Central memory CD8-positive, alpha-beta T cell (primary cell): ENCODE results near the gene BHLHA9.
"Not testable (repeated sequence)": the region's sequence is repeated elsewhere in the genome, so short reads cannot be mapped to it uniquely, and the experiment has no call there.

Experiments used
- ATAC-seq: fragments of 150-1000 bp; cut with Tn5 transposase; replicated peaks from 2 replicates; pipeline ENCODE4 v1.10.0; 2022; ENCODE audit warnings: mild to moderate bottlenecking, moderate FRiP score, moderate number of reproducible peaks; ENCODE audit not compliant: poor library complexity, severe bottlenecking; ENCODE audit errors: extremely low read depth
- DNase-seq, 2 donors: peaks; one replicate each; pipeline ENCODE4 v3.0.0; 2021; ENCODE audit warnings: low spot score in 2 of 2
- H3K27ac Mint-ChIP-seq: one replicate; pipeline ENCODE4 v1.8.0; 2022; ENCODE audit warnings: low read depth, mild to moderate bottlenecking, moderate library complexity, mixed read lengths
- H3K27me3 Mint-ChIP-seq: one replicate; pipeline ENCODE4 v1.8.0; 2022; ENCODE audit warnings: mixed read lengths
- H3K36me3 Mint-ChIP-seq: one replicate; pipeline ENCODE4 v1.8.0; 2022; ENCODE audit warnings: mild to moderate bottlenecking, moderate library complexity, mixed read lengths; ENCODE audit not compliant: insufficient read depth
- H3K4me1 Mint-ChIP-seq: one replicate; pipeline ENCODE4 v1.8.0; 2022; ENCODE audit warnings: mixed read lengths
- H3K4me3 Mint-ChIP-seq: one replicate; pipeline ENCODE4 v1.8.0; 2022; ENCODE audit warnings: mild to moderate bottlenecking, moderate library complexity, mixed read lengths
- H3K9me3 Mint-ChIP-seq: one replicate; pipeline ENCODE4 v1.8.0; 2022; ENCODE audit warnings: mixed read lengths

BHLHA9 gene

DNA sequence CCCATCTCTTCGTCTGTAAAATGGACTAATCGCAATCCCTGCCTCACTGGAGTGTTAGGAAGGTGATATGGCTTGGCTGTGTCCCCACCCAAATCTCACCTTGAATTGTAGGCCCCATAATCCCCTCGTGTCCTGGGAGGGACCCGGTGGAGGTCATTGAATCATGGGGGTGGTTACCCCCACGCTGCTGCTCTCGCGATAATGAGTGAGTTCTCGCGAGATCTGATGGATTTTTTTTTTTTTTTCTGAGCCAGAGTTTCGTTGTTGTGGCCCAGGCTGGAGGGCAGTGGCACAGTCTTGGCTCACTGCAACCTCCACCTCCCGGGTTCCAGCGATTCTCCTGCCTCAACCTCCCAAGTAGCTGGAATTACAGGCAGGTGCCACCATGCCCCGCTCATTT, 20.4 kb downstream of the BHLHA9 start:
- no peaks in the 10 kb centered on the region for H3K9me3 Mint-ChIP-seq
- H3K27ac Mint-ChIP-seq: peak overlapping the region; percentile 49
- no peaks in the 10 kb centered on the region for H3K27me3 Mint-ChIP-seq
- no peak overlapping the region for H3K4me3 Mint-ChIP-seq
- H3K4me1 Mint-ChIP-seq: peaks cover 55% of the 10 kb centered on the region
- ATAC-seq (no peak), DNase-seq (no peak)
- H3K36me3 Mint-ChIP-seq: peaks cover 12% of the 10 kb centered on the region

- Mint-ChIP-seq H3K4me3 (peak overlapping the region; percentile 69), H3K36me3 (peaks cover 12% of the 10 kb centered on the region), H3K27ac (peak overlapping the region; percentile 87), H3K27me3 (no peaks in the 10 kb centered on the region), H3K4me1 (peaks cover 53% of the 10 kb centered on the region), H3K9me3 (no peaks in the 10 kb centered on the region)
- peak; percentile 100 for ATAC-seq
- DNase-seq: peak; percentile 67 to 91
These were observed 24.0 kb downstream of the BHLHA9 start for GRCh38 chr17:1294157-1294717.

GRCh38 chr17:1298606-1299005, 28.4 kb downstream of the BHLHA9 start:
- Mint-ChIP-seq H3K4me3 (peak overlapping the region; percentile 16), H3K9me3 (no peaks in the 10 kb centered on the region), H3K27ac (no peak overlapping the region), H3K36me3 (peaks cover 9% of the 10 kb centered on the region), H3K4me1 (peaks cover 27% of the 10 kb centered on the region), H3K27me3 (peaks cover 11% of the 10 kb centered on the region)
- no peak for DNase-seq
- ATAC-seq: no peak

DNA sequence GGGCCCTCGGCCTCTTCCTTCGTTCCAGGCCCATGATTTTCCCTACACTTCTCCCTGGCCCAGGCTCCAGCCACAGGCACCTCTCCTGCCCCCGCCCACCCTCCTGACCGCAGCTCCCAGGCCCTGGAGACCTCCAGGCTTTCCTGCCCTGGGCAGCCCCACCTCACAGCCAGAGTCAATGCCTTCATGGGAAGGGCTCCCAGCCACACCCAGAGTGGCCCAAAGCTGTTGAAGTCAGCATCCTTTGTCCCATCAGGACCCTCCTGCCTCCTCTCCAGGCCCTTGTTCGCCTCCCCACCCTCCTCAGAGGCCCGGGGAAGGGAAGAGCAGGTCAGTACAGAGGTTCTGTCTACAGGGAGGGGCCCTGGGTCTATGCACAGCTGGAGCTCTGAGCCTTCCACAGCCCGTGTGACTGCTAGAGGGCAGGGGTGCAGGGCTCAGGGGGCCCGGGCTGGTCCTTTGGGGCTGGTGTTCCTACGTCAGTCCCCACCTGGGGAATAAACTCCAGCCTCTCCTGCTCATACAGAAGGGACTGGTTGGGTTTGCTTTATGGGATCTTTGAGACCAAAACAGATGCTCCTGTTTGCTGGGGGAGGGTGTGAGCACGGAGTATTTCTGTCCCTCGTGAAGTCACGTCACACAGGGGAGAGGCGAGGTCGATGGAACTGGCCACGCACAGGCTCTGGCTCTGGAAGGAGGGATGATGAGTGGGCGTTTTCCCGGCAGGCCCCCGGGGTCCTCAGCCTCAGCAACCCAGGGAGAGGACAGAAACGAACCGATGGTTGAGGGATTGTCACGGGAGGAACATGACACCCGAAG, 29.5 kb downstream of the BHLHA9 start:
- Mint-ChIP-seq H3K27me3 (peaks cover 11% of the 10 kb centered on the region), H3K4me3 (no peak overlapping the region), H3K9me3 (no peaks in the 10 kb centered on the region), H3K4me1 (peaks cover 18% of the 10 kb centered on the region), H3K36me3 (peaks cover 2% of the 10 kb centered on the region), H3K27ac (no peak overlapping the region)
- DNase-seq: no peak
- ATAC-seq: no peak

DNA sequence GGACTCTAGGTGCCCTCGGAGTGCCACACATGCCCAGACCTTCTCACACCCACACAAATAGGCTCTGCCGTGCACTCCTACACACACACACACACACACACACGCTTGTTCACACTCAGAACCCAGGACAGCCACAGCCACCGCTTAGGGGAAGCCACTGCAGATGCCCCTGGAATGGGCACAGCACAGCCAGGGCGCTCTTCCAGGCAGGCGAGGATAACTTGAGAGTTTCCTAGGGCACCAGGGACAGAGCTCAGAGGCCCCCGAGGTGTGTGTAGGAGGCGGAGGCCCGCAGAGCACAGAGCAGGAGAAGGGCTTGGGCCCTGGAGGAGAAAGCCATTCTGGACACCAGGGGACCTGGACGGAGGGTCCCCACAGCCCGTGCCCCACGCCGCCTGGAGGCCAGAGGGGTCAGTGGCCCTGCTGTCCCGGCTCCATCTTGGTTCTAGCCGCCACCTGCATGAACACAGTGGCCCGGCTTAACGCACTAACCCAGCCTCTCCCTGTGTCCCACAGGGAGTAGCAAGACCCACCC, 30.2 kb downstream of the BHLHA9 start:
- peaks cover 11% of the 10 kb centered on the region for H3K27me3 Mint-ChIP-seq

DNA sequence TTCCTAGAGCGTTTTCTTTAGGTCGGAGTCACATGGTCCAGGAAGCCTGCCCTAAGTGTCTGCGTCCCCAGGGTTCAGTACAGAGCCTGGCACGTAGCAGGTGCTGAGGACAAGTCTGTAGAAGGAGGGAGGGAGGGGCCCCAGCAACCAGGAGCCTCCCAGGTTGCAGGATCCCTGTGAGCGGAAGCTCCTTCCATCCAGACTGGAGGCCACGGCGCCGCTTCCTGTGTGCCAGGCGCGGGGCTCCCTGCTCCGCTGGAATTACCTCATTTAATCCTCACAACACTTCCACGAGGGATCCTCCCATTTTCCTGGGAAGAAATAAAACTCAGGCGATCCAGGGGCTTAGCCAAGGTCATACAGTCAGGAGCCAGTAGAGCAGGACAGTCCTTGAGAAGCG, 31.3 kb downstream of the BHLHA9 start:
- H3K9me3 Mint-ChIP-seq: no peaks in the 10 kb centered on the region
- peaks cover 7% of the 10 kb centered on the region for H3K4me1 Mint-ChIP-seq
- ATAC-seq (no peak), DNase-seq (no peak)
- H3K4me3 Mint-ChIP-seq: no peak overlapping the region
- peaks cover 11% of the 10 kb centered on the region for H3K27me3 Mint-ChIP-seq
- no peak overlapping the region for H3K27ac Mint-ChIP-seq
- peaks cover 2% of the 10 kb centered on the region for H3K36me3 Mint-ChIP-seq

More for the DNA sequence above, 30.2 kb downstream of the BHLHA9 start:
- peaks cover 2% of the 10 kb centered on the region for H3K36me3 Mint-ChIP-seq
- H3K27ac Mint-ChIP-seq: no peak overlapping the region
- DNase-seq (no peak), ATAC-seq (no peak)
- no peaks in the 10 kb centered on the region for H3K9me3 Mint-ChIP-seq
- peaks cover 14% of the 10 kb centered on the region for H3K4me1 Mint-ChIP-seq
- no peak overlapping the region for H3K4me3 Mint-ChIP-seq

- DNase-seq (no peak), ATAC-seq (no peak)
- no peak overlapping the region for H3K27ac Mint-ChIP-seq
- H3K9me3 Mint-ChIP-seq: no peaks in the 10 kb centered on the region
- peaks cover 3% of the 10 kb centered on the region for H3K36me3 Mint-ChIP-seq
- H3K4me3 Mint-ChIP-seq: no peak overlapping the region
- peaks cover 11% of the 10 kb centered on the region for H3K27me3 Mint-ChIP-seq
- H3K4me1 Mint-ChIP-seq: peaks cover 7% of the 10 kb centered on the region
These were observed 32.5 kb downstream of the BHLHA9 start for GRCh38 chr17:1302761-1303160.

- DNase-seq: no peak
- Mint-ChIP-seq H3K27ac (no peak overlapping the region), H3K27me3 (peaks cover 11% of the 10 kb centered on the region), H3K4me3 (no peak overlapping the region), H3K4me1 (no peaks in the 10 kb centered on the region), H3K9me3 (no peaks in the 10 kb centered on the region), H3K36me3 (peaks cover 5% of the 10 kb centered on the region)
- ATAC-seq: no peak
These were observed 34.3 kb downstream of the BHLHA9 start for GRCh38 chr17:1304522-1304921.

- H3K9me3 Mint-ChIP-seq: no peaks in the 10 kb centered on the region
- H3K27ac Mint-ChIP-seq: no peak overlapping the region
- peaks cover 8% of the 10 kb centered on the region for H3K27me3 Mint-ChIP-seq
- DNase-seq (no peak), ATAC-seq (no peak)
- H3K4me3 Mint-ChIP-seq: no peak overlapping the region
- H3K4me1 Mint-ChIP-seq: no peaks in the 10 kb centered on the region
- H3K36me3 Mint-ChIP-seq: peaks cover 5% of the 10 kb centered on the region
These were observed 34.8 kb downstream of the BHLHA9 start for GRCh38 chr17:1304962-1305563.

- peak overlapping the region; percentile 71 for H3K27ac Mint-ChIP-seq
- H3K36me3 Mint-ChIP-seq, ATAC-seq, DNase-seq, H3K4me1 Mint-ChIP-seq, H3K9me3 Mint-ChIP-seq, H3K27me3 Mint-ChIP-seq, H3K4me3 Mint-ChIP-seq: not testable (repeated sequence)
These were observed 37.6 kb downstream of the BHLHA9 start for GRCh38 chr17:1307829-1308228.

- Mint-ChIP-seq H3K4me1 (no peaks in the 10 kb centered on the region), H3K27me3 (peaks cover 14% of the 10 kb centered on the region), H3K4me3 (no peak overlapping the region), H3K9me3 (no peaks in the 10 kb centered on the region), H3K36me3 (peaks cover 3% of the 10 kb centered on the region), H3K27ac (no peak overlapping the region)
- ATAC-seq: no peak
- no peak for DNase-seq
These were observed 42.1 kb downstream of the BHLHA9 start for GRCh38 chr17:1312261-1312870.

DNA sequence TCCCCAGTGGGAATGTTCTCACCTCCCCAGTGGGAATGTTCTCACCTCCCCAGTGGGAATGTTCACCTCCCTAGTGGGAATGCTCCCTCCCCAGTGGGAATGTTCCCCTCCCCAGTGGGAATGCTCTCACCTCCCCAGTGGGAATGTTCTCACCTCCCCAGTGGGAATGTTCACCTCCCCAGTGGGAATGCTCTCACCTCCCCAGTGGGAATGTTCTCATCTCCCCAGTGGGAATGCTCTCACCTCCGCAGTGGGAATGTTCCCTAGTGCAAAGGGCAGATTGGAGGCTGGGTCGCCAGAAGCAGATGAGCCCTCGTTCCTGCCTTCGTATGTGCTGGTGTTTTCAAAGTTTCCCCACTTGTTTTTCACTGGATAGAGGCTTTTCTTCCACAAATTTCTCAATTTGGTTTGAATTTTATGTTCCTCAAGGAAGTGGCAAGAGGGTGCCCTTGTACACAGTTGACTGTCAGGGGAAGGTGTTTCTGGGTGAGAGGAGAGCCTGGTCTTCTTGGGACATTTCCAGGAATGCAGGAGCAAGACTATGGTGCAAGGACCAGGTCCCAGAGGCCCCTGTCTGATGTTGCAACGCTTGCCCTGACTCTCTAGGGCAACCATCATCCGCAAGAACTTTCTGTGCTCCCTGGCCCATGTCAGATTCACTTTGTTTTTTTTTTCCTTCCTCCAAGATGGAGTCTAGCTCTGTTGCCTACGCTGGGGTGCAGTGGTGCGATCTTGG, 43.2 kb downstream of the BHLHA9 start:
- Mint-ChIP-seq H3K36me3 (no peaks in the 10 kb centered on the region), H3K9me3 (no peaks in the 10 kb centered on the region), H3K4me1 (no peaks in the 10 kb centered on the region), H3K4me3 (no peak overlapping the region), H3K27ac (no peak overlapping the region), H3K27me3 (peaks cover 14% of the 10 kb centered on the region)
- DNase-seq (no peak), ATAC-seq (no peak)
